ENCODE results near the gene CKAP4. TPM values are rescaled to one million over a fixed set of nuclear protein-coding genes. Genes with fewer than 3 reads are reported as not detected.

CKAP4 gene
- total and polyA plus RNA-seq, 9 of the 15 experiments (the other 6 are each of a cell fraction or from before 2014, with no cell fraction given), result 0.08 to 0.20 TPM; not detected in 7

DNA sequence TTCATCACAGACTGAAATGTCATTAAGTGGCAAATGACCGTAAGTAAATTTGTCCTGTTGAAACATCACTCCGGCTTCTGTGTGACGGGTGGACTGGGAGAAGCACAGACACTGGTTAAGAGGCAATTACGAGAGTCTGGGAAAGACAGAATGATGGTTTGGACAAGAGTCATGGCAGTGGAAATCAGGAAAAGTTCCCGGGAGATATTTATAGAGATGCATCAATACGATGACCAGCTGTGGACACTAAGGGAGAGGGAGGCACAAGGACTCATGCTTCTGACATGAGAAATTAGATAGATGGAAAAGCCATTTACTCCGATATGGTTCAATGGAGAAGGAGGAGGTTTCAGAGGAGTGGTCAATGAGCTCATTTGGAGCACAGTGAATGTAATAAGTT lies 27.3 kb downstream of the CKAP4 start:
- in situ Hi-C loops (cut with MboI) (loop anchor here (10.0 kb wide), 1 partner anchor 806 kb away; no protein-coding TSS in a partner anchor), intact Hi-C loops (cut with micrococcal nuclease) (loop anchor here (10.0 kb wide), 1 partner anchor 884 kb away; no protein-coding TSS in a partner anchor)
- no peaks in the 10 kb centered on the region for H3K9me1 ChIP-seq (ENCODE audit: control insufficient read depth, insufficient read depth, low read length)
- FAIRE-seq (no peak), DNase-seq (ENCODE audit: extremely low read depth in 1 of 4, low spot score in 3 of 4) (no peak), ATAC-seq (no peak)
- WGBS (ENCODE audit: insufficient coverage, low coverage, missing lambda C conversion rate), result 3% methylated on average over 7 of the region's 7 CpGs
- no peaks in the 10 kb centered on the region for H3K4me1 ChIP-seq (replicated peaks in 1 of 2; ENCODE audit: control insufficient read depth in 2 of 2, insufficient read depth in 2 of 2, low read length in 2 of 2)
- ChIA-PET POLR2A (no interaction called here), CTCF (ENCODE audit: low intra/inter-chr PET ratio) (no interaction called here)
- H3K4me3 ChIP-seq, result no peak overlapping the region
- H2AFZ ChIP-seq (ENCODE audit: low read depth, low read length), result no peak overlapping the region
- peaks cover 3% of the 10 kb centered on the region; the same call in 1 of the 2 replicates for H3K9me3 ChIP-seq (replicated peaks; ENCODE audit: control insufficient read depth, insufficient read depth, low read depth, low read length)
- no peak overlapping the region for H3K4me2 ChIP-seq (ENCODE audit: insufficient read depth, low read length)
- BruUV-seq (replicated peaks), result no TSS peak
- no peaks in the 10 kb centered on the region; the same call in 1 of the 2 replicates for H4K20me1 ChIP-seq (replicated peaks; ENCODE audit: control insufficient read depth, insufficient read depth, low read length)
- H3K27ac ChIP-seq (ENCODE audit: extremely low read depth, low read depth, low read length), result no peak overlapping the region
- H3K36me3 ChIP-seq (ENCODE audit: control insufficient read depth, insufficient read depth, low read length), result no peaks in the 10 kb centered on the region
- no peaks in the 10 kb centered on the region for H3K27me3 ChIP-seq (ENCODE audit: control insufficient read depth in 2 of 2, insufficient read depth in 2 of 2, low read length in 2 of 2)
- H3K9ac ChIP-seq (ENCODE audit: insufficient read depth in 1 of 2, low read depth in 2 of 2, low read length in 2 of 2), result no peak overlapping the region
- H3K79me2 ChIP-seq (ENCODE audit: control insufficient read depth, insufficient read depth, low read length), result no peaks in the 10 kb centered on the region
- TF ChIP-seq TAF9B (IDR thresholded peaks at IDR 0.05; ENCODE audit: partially characterized antibody) (no peak), ZC3H8 (IDR thresholded peaks at IDR 0.05) (no peak), HCFC1 (IDR thresholded peaks at IDR 0.05; ENCODE audit: low read depth, low read length) (no peak), CBX8 (IDR thresholded peaks at IDR 0.05; ENCODE audit: borderline replicate concordance, extremely low read depth, low read depth, low read length, poor library complexity, severe bottlenecking) (no peak), HNRNPLL (IDR thresholded peaks at IDR 0.05; ENCODE audit: low read depth, low read length, poor library complexity, severe bottlenecking) (no peak)
- TF ChIP-seq, protein P1, sequence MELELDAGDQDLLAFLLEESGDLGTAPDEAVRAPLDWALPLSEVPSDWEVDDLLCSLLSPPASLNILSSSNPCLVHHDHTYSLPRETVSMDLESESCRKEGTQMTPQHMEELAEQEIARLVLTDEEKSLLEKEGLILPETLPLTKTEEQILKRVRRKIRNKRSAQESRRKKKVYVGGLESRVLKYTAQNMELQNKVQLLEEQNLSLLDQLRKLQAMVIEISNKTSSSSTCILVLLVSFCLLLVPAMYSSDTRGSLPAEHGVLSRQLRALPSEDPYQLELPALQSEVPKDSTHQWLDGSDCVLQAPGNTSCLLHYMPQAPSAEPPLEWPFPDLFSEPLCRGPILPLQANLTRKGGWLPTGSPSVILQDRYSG (tag; conservative IDR thresholded peaks at IDR 0.05; ENCODE audit: low read depth), result no peak
- TF ChIP-seq, protein P2, sequence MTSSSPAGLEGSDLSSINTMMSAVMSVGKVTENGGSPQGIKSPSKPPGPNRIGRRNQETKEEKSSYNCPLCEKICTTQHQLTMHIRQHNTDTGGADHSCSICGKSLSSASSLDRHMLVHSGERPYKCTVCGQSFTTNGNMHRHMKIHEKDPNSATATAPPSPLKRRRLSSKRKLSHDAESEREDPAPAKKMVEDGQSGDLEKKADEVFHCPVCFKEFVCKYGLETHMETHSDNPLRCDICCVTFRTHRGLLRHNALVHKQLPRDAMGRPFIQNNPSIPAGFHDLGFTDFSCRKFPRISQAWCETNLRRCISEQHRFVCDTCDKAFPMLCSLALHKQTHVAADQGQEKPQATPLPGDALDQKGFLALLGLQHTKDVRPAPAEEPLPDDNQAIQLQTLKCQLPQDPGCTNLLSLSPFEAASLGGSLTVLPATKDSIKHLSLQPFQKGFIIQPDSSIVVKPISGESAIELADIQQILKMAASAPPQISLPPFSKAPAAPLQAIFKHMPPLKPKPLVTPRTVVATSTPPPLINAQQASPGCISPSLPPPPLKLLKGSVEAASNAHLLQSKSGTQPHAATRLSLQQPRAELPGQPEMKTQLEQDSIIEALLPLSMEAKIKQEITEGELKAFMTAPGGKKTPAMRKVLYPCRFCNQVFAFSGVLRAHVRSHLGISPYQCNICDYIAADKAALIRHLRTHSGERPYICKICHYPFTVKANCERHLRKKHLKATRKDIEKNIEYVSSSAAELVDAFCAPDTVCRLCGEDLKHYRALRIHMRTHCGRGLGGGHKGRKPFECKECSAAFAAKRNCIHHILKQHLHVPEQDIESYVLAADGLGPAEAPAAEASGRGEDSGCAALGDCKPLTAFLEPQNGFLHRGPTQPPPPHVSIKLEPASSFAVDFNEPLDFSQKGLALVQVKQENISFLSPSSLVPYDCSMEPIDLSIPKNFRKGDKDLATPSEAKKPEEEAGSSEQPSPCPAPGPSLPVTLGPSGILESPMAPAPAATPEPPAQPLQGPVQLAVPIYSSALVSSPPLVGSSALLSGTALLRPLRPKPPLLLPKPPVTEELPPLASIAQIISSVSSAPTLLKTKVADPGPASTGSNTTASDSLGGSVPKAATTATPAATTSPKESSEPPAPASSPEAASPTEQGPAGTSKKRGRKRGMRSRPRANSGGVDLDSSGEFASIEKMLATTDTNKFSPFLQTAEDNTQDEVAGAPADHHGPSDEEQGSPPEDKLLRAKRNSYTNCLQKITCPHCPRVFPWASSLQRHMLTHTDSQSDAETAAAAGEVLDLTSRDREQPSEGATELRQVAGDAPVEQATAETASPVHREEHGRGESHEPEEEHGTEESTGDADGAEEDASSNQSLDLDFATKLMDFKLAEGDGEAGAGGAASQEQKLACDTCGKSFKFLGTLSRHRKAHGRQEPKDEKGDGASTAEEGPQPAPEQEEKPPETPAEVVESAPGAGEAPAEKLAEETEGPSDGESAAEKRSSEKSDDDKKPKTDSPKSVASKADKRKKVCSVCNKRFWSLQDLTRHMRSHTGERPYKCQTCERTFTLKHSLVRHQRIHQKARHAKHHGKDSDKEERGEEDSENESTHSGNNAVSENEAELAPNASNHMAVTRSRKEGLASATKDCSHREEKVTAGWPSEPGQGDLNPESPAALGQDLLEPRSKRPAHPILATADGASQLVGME (CRISPR knock-in tag; IDR thresholded peaks at IDR 0.05), result no peak
- TF ChIP-seq, protein P3, sequence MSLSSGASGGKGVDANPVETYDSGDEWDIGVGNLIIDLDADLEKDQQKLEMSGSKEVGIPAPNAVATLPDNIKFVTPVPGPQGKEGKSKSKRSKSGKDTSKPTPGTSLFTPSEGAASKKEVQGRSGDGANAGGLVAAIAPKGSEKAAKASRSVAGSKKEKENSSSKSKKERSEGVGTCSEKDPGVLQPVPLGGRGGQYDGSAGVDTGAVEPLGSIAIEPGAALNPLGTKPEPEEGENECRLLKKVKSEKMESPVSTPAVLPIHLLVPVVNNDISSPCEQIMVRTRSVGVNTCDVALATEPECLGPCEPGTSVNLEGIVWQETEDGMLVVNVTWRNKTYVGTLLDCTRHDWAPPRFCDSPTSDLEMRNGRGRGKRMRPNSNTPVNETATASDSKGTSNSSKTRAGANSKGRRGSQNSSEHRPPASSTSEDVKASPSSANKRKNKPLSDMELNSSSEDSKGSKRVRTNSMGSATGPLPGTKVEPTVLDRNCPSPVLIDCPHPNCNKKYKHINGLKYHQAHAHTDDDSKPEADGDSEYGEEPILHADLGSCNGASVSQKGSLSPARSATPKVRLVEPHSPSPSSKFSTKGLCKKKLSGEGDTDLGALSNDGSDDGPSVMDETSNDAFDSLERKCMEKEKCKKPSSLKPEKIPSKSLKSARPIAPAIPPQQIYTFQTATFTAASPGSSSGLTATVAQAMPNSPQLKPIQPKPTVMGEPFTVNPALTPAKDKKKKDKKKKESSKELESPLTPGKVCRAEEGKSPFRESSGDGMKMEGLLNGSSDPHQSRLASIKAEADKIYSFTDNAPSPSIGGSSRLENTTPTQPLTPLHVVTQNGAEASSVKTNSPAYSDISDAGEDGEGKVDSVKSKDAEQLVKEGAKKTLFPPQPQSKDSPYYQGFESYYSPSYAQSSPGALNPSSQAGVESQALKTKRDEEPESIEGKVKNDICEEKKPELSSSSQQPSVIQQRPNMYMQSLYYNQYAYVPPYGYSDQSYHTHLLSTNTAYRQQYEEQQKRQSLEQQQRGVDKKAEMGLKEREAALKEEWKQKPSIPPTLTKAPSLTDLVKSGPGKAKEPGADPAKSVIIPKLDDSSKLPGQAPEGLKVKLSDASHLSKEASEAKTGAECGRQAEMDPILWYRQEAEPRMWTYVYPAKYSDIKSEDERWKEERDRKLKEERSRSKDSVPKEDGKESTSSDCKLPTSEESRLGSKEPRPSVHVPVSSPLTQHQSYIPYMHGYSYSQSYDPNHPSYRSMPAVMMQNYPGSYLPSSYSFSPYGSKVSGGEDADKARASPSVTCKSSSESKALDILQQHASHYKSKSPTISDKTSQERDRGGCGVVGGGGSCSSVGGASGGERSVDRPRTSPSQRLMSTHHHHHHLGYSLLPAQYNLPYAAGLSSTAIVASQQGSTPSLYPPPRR (CRISPR knock-in tag; IDR thresholded peaks at IDR 0.05; ENCODE audit: borderline replicate concordance), result no peak

Measured in K562 (cell line).